Measurements from ENCODE around the gene NQO1.
"Not testable (repeated sequence)": the region's sequence is repeated elsewhere in the genome, so short reads cannot be mapped to it uniquely, and the experiment has no call there.

The NQO1 gene

GRCh38 chr16:69741951-69742904 lies 15.9 kb upstream of the NQO1 start:
- no peak for DNase-seq

GRCh38 chr16:69741519-69741918 lies 15.2 kb upstream of the NQO1 start:
- no peak for DNase-seq

- DNase-seq, result no peak
Measured at GRCh38 chr16:69732101-69732500, 5.7 kb upstream of the NQO1 start.

- not testable (repeated sequence) for DNase-seq
Measured at GRCh38 chr16:69731280-69731679, 4.9 kb upstream of the NQO1 start.

- not testable (repeated sequence) for DNase-seq
Measured at GRCh38 chr16:69729030-69729429, 2.7 kb upstream of the NQO1 start.

GRCh38 chr16:69727916-69728270 lies 1.5 kb upstream of the NQO1 start:
- DNase-seq, result no peak

- no peak for DNase-seq
Measured at GRCh38 chr16:69725480-69726312, 664 bp downstream of the NQO1 start.

- no peak for DNase-seq
Measured at GRCh38 chr16:69724981-69725479, 1.3 kb downstream of the NQO1 start.

- no peak for DNase-seq
Measured at GRCh38 chr16:69724414-69724873, 1.9 kb downstream of the NQO1 start.

- DNase-seq, result no peak
Measured at GRCh38 chr16:69721441-69721957, 4.9 kb downstream of the NQO1 start.

- DNase-seq, result no peak
Measured at GRCh38 chr16:69720822-69721430, 5.4 kb downstream of the NQO1 start.

GRCh38 chr16:69718111-69718764 lies 8.1 kb downstream of the NQO1 start:
- DNase-seq, result no peak

GRCh38 chr16:69717066-69717465 lies 9.3 kb downstream of the NQO1 start:
- DNase-seq, result no peak

GRCh38 chr16:69712914-69713581 lies 13.3 kb downstream of the NQO1 start:
- no peak for DNase-seq

GRCh38 chr16:69712277-69712676 lies 14.1 kb downstream of the NQO1 start:
- DNase-seq, result no peak

- no peak for DNase-seq
Measured at GRCh38 chr16:69711115-69711740, 15.1 kb downstream of the NQO1 start.

- peak in 1 of 2 experiments; percentile 27 for DNase-seq
Measured at GRCh38 chr16:69709456-69710084, 16.8 kb downstream of the NQO1 start.

GRCh38 chr16:69707920-69708683 lies 18.3 kb downstream of the NQO1 start:
- DNase-seq, result no peak

- no peak for DNase-seq
Measured at GRCh38 chr16:69706975-69707340, 19.4 kb downstream of the NQO1 start.

Measured in NCI-H1930 (cell line).